ENCODE measurements around the gene CTNND1.

- TF ChIP-seq POLR2A (IDR thresholded peaks at IDR 0.05): no peak
- no peak for TF ChIP-seq CTCF (IDR thresholded peaks at IDR 0.05)
Observed at GRCh38 chr11:57732661-57733060, 28.9 kb upstream of the CTNND1 start.

All from transverse colon (tissue), 3 donors.